H9 (cell line): ENCODE measurements around the gene BCAT1. TPM values are rescaled to one million over a fixed set of nuclear protein-coding genes. Genes with fewer than 3 reads are reported as not detected.

ENCODE experiments used
- DNase-seq: peaks from one replicate; pipeline ENCODE4 v3.0.0-alpha.2; 2017
- H2AFZ ChIP-seq: one replicate; pipeline ENCODE4 v1.6.1; 2013; ENCODE audit warnings: mild to moderate bottlenecking, low read length, control low read depth, moderate library complexity
- H2AK5ac ChIP-seq: 2 replicates; pipeline ENCODE4 v1.6.1; 2013; ENCODE audit warnings: low read length, control low read depth, mixed read lengths; ENCODE audit not compliant: insufficient read length
- H2BK120ac ChIP-seq: one replicate; pipeline ENCODE4 v1.6.1; 2013; ENCODE audit warnings: low read depth, mild to moderate bottlenecking, low read length, control low read depth, inconsistent platforms; ENCODE audit not compliant: poor library complexity, severe bottlenecking
- H2BK12ac ChIP-seq: 2 replicates; pipeline ENCODE4 v1.6.1; 2013; ENCODE audit warnings: low read length, control low read depth, mixed read lengths, low read depth; ENCODE audit not compliant: insufficient read length
- H2BK15ac ChIP-seq: 2 replicates; pipeline ENCODE4 v1.6.1; 2013; ENCODE audit warnings: low read depth, low read length, control low read depth
- H2BK20ac ChIP-seq: one replicate; pipeline ENCODE4 v1.6.1; 2013; ENCODE audit warnings: low read depth, mild to moderate bottlenecking, low read length, control low read depth, inconsistent platforms; ENCODE audit not compliant: poor library complexity, severe bottlenecking
- H2BK5ac ChIP-seq: 2 replicates; pipeline ENCODE4 v1.6.1; 2013; ENCODE audit warnings: low read length, control low read depth, mixed read lengths; ENCODE audit not compliant: insufficient read length
- H3K14ac ChIP-seq: 2 replicates; pipeline ENCODE4 v1.6.1; 2013; ENCODE audit warnings: low read length, control low read depth; ENCODE audit not compliant: insufficient read depth
- H3K18ac ChIP-seq: 2 replicates; pipeline ENCODE4 v1.6.1; 2013; ENCODE audit warnings: low read depth, mild to moderate bottlenecking, mixed read lengths, low read length, control low read depth; ENCODE audit not compliant: insufficient read length
- H3K23ac ChIP-seq: 2 replicates; pipeline ENCODE4 v1.6.1; 2013; ENCODE audit warnings: low read length, control low read depth, mixed read lengths, low read depth; ENCODE audit not compliant: insufficient read length
- H3K23me2 ChIP-seq: 2 replicates; pipeline ENCODE4 v1.6.1; 2013; ENCODE audit warnings: low read depth, mild to moderate bottlenecking, mixed read lengths, low read length, control low read depth; ENCODE audit not compliant: insufficient read length, poor library complexity, severe bottlenecking
- H3K27ac ChIP-seq: 2 replicates; pipeline ENCODE4 v1.5.1; 2013; ENCODE audit warnings: low read length, control low read depth, mixed read lengths, low read depth; ENCODE audit not compliant: insufficient read length
- H3K27me3 ChIP-seq: 2 replicates; pipeline ENCODE4 v1.6.1; 2013; ENCODE audit warnings: low read length, control low read depth, inconsistent platforms; ENCODE audit not compliant: insufficient read depth
- H3K4ac ChIP-seq: 2 replicates; pipeline ENCODE4 v1.6.1; 2013; ENCODE audit warnings: low read depth, mild to moderate bottlenecking, control low read depth, inconsistent platforms, low read length, moderate library complexity
- H3K4me1 ChIP-seq: 2 replicates; pipeline ENCODE4 v1.6.1; 2013; ENCODE audit warnings: low read length, control low read depth, inconsistent platforms; ENCODE audit not compliant: insufficient read depth
- H3K4me2 ChIP-seq: 2 replicates; pipeline ENCODE4 v1.6.1; 2013; ENCODE audit warnings: low read length, control low read depth, mixed read lengths; ENCODE audit not compliant: insufficient read length, insufficient read depth
- H3K56ac ChIP-seq: 2 replicates; pipeline ENCODE4 v1.6.1; 2013; ENCODE audit warnings: low read depth, mild to moderate bottlenecking, mixed read lengths, low read length, control low read depth; ENCODE audit not compliant: insufficient read length
- H3K79me1 ChIP-seq: 2 replicates; pipeline ENCODE4 v1.6.1; 2013; ENCODE audit warnings: low read depth, mild to moderate bottlenecking, moderate library complexity, low read length, control low read depth, inconsistent platforms; ENCODE audit not compliant: insufficient read depth, poor library complexity, severe bottlenecking
- H3K79me2 ChIP-seq: 2 replicates; pipeline ENCODE4 v1.6.1; 2013; ENCODE audit warnings: low read length, control low read depth, inconsistent platforms; ENCODE audit not compliant: insufficient read depth
- H3K9ac ChIP-seq: 2 replicates; pipeline ENCODE4 v1.6.1; 2013; ENCODE audit warnings: low read length, control low read depth, mixed read lengths; ENCODE audit not compliant: insufficient read length; ENCODE audit errors: extremely low read depth
- H3K9me3 ChIP-seq: one replicate; pipeline ENCODE4 v1.6.1; 2013; ENCODE audit warnings: low read depth, low read length, inconsistent platforms; ENCODE audit not compliant: control insufficient read depth
- H3T11ph ChIP-seq: one replicate; pipeline ENCODE4 v1.6.1; 2013; ENCODE audit warnings: mild to moderate bottlenecking, low read length, control low read depth, inconsistent platforms
- H4K20me1 ChIP-seq: one replicate; pipeline ENCODE4 v1.6.1; 2013; ENCODE audit not compliant: control insufficient read depth, insufficient read length, insufficient read depth
- H4K5ac ChIP-seq: 2 replicates; pipeline ENCODE4 v1.6.1; 2013; ENCODE audit warnings: low read depth, mild to moderate bottlenecking, mixed read lengths, low read length, control low read depth; ENCODE audit not compliant: insufficient read length
- H4K8ac ChIP-seq: replicated peaks from 2 replicates; pipeline ENCODE4 v1.6.1; 2013; ENCODE audit warnings: low read length, control low read depth, mixed read lengths, low read depth; ENCODE audit not compliant: insufficient read length
- H4K91ac ChIP-seq: 2 replicates; pipeline ENCODE4 v1.6.1; 2013; ENCODE audit warnings: low read depth, mild to moderate bottlenecking, moderate library complexity, mixed read lengths, low read length, control low read depth; ENCODE audit not compliant: insufficient read length
- H3K27ac Mint-ChIP-seq, 3 experiments: 2 replicates in 2 of 3; 3 replicates in 1 of 3; pipeline ENCODE4 v1.8.0; 2020 to 2021; ENCODE audit warnings: mixed read lengths in 3 of 3, mild to moderate bottlenecking in 1 of 3, moderate library complexity in 1 of 3
- H3K27me3 Mint-ChIP-seq: 2 replicates; pipeline ENCODE4 v1.8.0; 2021; ENCODE audit warnings: low read depth, mild to moderate bottlenecking, moderate library complexity, mixed read lengths
- H3K36me3 Mint-ChIP-seq, 3 experiments: 2 replicates in 2 of 3; 3 replicates in 1 of 3; pipeline ENCODE4 v1.8.0; 2020 to 2021; ENCODE audit warnings: low read depth in 3 of 3, mixed read lengths in 3 of 3; ENCODE audit not compliant: insufficient read depth in 1 of 3
- H3K4me1 Mint-ChIP-seq, 2 experiments: 2 replicates each; pipeline ENCODE4 v1.8.0; 2020; ENCODE audit warnings: mixed read lengths in 2 of 2
- H3K4me3 Mint-ChIP-seq, 2 experiments: 2 replicates in 1 of 2; 3 replicates in 1 of 2; pipeline ENCODE4 v1.8.0; 2020 to 2021; ENCODE audit warnings: mild to moderate bottlenecking in 2 of 2, mixed read lengths in 2 of 2, moderate library complexity in 1 of 2
- H3K9me3 Mint-ChIP-seq, 2 experiments: 2 replicates in 1 of 2; 3 replicates in 1 of 2; pipeline ENCODE4 v1.8.0; 2020; ENCODE audit warnings: mild to moderate bottlenecking in 2 of 2, mixed read lengths in 2 of 2, moderate library complexity in 1 of 2
- CTCF ChIP-seq: fragments of 200-600 bp; sonication (generic); conservative IDR thresholded peaks from 3 replicates; pipeline ENCODE4 v1.8.0; 2021; ENCODE audit warnings: antibody characterized with exemption, mild to moderate bottlenecking
- WGBS: extraction: QIAGEN DNeasy Blood & Tissue Kit; methylation state at CpG from one replicate; pipeline ENCODE4 v1.1.7; 2013; ENCODE audit warnings: missing lambda C conversion rate, low lambda C conversion rate, mixed read lengths; ENCODE audit not compliant: insufficient read length; ENCODE audit errors: extremely low coverage; 5-methylcytosine and 5-hydroxymethylcytosine counted together
- total RNA-seq: library from RNA; stranded (reverse); gene quantifications from 2 replicates; pipeline ENCODE4 v1.2.1, GENCODE V29; 2021

BCAT1 gene
- total RNA-seq, 1 experiment from 2014 or later = 244 TPM

DNA sequence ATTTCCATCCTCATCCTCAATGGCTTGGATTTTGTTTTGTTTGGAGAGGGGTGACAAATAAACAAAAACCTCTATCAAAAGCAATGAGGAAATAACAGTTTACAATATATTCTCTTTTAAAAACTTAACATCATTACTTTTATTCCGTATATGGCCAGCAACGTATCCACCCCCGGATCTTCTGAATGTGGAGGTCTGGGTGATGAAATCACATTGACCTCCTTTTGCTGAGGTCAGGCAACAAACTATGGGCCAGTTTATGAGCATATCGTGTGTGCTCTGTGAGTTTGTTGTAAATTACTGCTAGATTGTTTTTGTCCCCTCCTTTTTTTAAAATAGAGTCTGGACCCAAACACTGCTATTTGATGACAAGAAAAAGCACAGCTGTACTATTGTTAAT is 178.1 kb downstream of the BCAT1 start:
- Histone ChIP-seq H3K23me2 (no peaks in the 10 kb centered on the region), H3K18ac (no peak overlapping the region), H3K56ac (no peak overlapping the region), H2BK5ac (no peak overlapping the region), H2AK5ac (no peak overlapping the region), H3K9ac (no peak overlapping the region), H3K14ac (no peak overlapping the region), H3K79me1 (no peaks in the 10 kb centered on the region), H3K27ac (no peak overlapping the region), H2BK120ac (no peak overlapping the region), H4K5ac (no peak overlapping the region), H4K8ac (no peak overlapping the region), H3K4me2 (no peak overlapping the region), H3K9me3 (no peaks in the 10 kb centered on the region), H4K20me1 (no peaks in the 10 kb centered on the region), H2BK20ac (no peak overlapping the region), H4K91ac (no peak overlapping the region), H2BK12ac (no peak overlapping the region), H2BK15ac (no peak overlapping the region), H3K4me1 (no peaks in the 10 kb centered on the region), H2AFZ (no peak overlapping the region), H3K79me2 (no peaks in the 10 kb centered on the region), H3K23ac (no peak overlapping the region), H3T11ph (no peak overlapping the region), H3K27me3 (no peaks in the 10 kb centered on the region), H3K4ac (no peak overlapping the region)
- Mint-ChIP-seq H3K27ac (no peak overlapping the region), H3K27me3 (no peaks in the 10 kb centered on the region), H3K4me1 (no peaks in the 10 kb centered on the region), H3K9me3 (peaks cover 0 to 4% of the 10 kb centered on the region in 2 experiments; a peak in 2 of 5 replicates), H3K36me3 (no peaks in the 10 kb centered on the region), H3K4me3 (no peak overlapping the region)
- WGBS = no CpG with 5 or more reads among the region's 4 CpGs
- no peak for DNase-seq
- TF ChIP-seq CTCF = no peak
